ENCODE measurements around the gene KCTD13.
"Not testable (repeated sequence)": the region's sequence is repeated elsewhere in the genome, so short reads cannot be mapped to it uniquely, and the experiment has no call there.

Gene KCTD13

DNA sequence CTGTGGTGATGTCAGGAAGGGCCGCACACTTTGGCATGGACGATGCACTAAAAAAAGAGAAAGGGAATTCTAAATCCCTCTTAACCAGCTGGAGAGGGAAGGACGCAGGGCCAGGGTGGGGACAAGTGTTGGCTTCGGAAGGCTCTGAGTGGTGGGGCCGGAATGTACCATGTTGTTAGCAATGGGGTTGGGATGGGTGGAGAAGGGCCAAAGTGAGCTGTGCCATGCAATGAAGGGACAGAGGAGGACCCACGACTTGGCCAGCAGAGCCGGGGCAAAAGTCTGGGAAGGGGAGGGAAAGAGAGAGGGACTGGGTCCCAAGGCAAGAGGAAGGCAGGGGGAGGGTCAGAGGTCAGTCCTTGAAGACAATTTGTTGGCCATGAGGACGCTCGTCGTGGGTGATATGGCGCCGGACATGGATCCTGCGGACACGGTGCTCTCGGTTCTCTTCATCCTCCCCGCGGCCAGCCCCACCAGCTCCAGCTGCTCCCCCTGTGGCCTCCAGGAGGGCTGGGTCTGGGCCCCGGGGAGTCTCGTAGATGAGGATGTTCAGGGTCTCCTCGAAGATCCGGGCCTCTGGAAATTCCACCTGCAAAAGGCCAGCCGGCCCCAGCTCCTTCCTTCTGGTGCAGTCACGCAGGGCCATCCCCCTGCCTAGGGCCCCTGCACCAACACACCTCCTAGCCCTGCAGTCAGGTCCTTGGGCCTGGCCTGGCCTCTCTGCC, 19.3 kb downstream of the KCTD13 start:
- DNase-seq, result no peak

DNA sequence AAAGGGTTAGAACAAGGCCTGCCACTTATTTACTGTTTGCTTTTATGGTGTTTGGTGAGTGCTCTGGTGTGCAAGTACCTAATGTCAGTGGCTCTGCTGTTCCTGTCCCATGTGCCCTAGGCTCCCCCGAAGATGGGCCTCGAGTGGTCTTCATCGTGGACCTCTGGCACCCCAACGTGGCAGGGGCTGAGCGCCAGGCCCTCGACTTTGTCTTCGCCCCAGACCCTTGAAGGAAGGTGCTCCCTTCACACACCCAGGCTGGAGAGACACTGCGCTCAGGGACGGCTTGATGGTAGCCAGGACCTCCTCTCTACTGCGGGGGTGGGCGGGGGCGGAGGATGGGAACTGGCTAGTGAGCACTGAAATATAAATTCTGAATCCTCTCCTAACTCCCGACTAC, 20.4 kb downstream of the KCTD13 start:
- DNase-seq, result no peak

DNA sequence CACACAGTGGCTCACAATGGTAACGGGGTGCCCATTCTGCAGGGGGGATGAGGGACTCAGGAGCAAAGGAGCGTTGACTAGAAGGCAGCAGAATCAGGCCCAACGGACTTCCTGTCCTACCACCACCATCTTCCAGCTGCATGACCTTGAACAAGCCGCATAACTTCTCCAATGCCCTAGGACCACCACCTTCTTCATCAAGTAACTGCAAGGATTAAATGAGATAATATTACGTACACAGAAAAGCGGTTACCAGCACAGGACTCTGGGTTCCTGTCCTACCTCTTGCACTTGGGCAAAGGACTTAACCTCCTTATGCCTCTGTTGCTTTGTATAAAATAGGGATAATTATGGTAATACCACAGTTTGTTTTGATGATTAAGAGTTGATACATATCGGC, 21.1 kb downstream of the KCTD13 start:
- no peak for DNase-seq

DNA sequence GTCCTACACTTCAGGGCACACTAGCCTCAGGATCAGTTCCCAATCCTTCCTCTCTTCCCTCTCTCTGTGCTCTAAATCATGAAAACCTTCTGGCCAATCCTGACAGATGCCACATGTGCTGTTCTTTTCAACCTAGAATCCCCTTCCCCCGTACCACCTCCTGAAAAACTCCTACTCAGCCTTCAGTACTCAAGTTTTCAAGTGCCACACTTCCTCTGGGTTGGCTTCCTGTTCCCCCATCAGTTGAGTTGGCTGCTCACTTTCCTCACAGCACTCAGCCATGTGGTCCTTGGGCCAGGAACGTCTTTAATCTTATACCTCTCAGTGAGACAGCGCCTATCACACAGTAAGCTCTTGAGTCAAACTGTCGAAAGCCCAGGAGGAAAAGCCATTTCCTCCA, 22.4 kb downstream of the KCTD13 start:
- no peak for DNase-seq

DNA sequence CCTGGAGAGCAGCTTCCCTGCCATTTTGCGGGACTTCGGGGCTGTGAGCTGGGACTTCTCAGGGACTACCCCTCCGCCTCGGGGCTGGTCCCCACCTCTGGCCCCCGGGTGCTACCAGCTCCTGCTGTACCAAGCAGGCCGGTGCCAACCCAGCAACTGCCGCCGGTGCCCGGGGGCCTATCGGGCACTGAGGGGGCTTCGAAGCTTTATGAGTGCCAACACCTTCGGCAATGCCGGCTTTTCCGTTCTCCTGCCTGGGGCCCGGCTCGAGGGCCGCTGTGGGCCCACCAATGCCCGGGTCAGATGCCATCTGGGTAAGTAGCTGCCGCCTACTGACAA, 24.4 kb downstream of the KCTD13 start:
- DNase-seq, result no peak

DNA sequence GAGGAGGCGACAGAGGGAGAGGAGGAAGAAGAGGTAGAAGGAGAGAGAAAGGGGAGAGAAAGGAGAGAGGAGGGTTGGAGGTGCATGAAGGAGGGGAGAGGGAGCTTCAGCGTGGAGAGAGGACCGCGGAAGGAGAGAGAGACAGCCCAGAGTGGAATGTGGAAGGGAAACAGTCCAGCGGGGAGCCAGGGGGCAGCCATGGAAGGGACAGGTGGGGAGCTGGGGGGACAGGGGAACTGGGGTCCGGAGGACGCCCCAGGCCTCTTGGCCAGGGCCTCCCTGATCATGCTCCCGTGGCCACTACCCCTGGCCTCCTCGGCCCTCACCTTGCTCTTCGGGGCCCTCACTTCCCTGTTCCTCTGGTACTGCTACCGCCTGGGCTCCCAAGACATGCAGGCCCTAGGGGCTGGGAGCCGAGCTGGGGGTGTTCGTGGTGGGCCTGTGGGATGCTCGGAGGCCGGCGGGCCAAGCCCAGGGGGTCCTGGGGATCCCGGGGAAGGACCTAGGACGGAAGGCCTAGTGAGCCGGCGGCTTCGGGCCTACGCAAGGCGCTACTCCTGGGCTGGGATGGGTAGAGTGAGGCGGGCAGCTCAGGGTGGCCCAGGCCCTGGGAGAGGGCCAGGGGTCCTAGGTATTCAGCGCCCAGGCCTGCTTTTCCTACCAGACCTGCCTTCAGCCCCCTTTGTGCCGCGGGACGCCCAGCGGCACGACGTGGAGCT, 25.0 kb downstream of the KCTD13 start:
- DNase-seq, result no peak

DNA sequence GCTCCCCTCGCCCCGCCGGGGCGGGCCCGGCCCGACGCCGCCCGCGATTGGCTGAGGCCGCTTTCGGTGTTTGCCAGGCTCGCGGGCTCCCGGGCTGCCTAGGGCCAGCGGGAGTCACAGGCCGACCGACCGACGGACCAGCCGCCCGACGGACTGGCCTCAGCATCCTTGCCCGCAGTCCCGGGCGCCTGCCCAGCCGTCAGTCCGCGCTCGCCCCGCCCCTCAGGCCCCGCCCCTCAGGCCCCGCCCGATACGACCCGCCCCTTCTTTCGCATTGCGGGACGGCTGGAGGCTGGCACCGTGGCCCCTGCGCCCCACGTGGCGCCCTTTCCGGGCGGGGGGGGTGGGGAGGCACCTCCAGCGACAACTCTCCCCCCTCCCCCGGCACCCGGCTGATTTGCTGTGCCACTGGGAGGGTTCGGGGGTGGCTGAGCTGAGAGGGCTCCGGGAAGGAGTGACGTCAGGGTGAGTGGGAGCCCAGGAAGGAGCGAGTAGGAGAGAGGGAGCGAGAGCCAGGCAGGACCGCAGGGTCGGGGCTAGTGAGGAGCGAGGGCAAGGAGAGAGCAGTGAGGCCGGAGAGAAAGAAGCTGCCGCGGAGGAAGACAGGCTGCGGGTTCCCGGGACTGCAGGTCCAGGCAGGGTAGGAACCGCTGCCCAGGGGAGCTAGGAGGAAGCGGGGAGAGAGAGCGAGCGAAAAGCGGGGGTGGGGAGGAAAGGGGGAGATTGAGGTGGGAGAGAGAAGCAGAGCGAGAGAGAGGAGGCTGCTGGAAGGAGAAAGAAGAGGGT, 25.7 kb downstream of the KCTD13 start, which contains the start of gene ASPHD1:
TSS of gene ASPHD1 (plus strand) at position 387 of the 786 bp plus-strand sequence. CDS start 484 bp downstream, outside the sequence.
- peak; percentile 61 for DNase-seq

DNA sequence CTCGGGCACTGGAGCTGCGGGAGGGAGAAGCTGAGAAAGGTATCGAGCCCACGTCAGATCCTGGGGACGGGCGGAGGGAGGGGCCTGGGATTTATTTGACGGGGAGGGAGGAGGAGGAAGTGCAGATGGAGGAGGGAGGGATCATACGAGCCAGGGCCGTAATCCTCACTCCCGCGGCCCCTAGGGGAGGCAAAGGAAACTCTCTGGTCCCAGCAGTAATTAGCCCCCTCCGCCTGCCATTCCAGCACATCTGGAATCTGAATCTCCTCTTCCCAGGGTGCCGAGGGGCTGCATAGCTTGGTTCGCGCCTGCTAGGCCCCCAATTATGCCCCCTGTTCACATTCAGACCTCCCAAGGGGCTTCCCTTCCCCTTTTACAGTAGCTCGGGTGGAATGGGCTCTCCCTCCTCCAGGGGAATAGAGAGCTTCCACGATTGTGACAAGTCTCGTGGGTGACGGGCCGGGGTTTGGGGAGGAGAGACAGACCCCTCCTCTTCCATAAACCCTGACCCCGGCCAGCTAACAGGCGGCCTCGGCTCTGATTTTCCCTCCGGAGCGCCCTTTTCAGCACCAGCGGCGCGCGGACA, 26.4 kb downstream of the KCTD13 start, which contains the start of gene SEZ6L2:
TSS of gene SEZ6L2 (minus strand) at position 35 of the 586 bp plus-strand sequence. CDS start 531 bp downstream, outside the sequence.
- DNase-seq, result peak; percentile 60

DNA sequence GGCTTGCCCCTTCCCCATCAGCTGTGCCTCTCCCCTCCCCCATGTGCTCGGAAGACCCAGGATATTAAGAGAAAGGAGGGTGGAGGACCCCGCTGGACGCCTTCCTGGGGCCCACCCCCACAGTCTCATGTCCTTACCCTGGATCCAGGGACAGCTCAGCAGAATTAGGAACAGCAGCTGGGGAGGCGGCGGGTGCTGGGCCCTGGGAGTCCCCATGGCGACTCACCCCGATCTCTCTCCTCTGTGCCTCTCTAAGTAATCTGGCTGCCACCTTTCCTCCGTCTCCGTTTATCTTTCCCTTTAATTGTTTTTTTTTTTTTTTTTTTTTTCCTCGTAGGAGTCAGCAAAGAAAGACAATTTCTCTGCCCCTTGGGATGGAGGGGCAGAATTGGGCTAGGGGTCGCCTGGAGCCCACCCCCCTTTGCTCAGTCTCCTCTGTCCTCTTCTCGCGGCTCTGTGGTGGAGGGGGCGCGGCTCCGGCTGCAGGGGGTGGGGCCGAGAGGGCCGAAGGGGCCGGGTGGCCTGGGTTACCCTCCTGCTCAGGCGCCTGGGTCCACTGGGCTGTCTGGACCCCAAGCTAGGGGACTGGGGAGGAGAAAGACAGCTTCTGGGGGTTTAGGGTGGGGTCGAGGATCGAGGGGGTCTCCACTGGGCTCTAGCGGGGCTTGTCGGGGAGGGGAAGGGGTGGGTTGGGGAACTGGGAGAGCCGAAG, 27.1 kb downstream of the KCTD13 start:
- no peak for DNase-seq

DNA sequence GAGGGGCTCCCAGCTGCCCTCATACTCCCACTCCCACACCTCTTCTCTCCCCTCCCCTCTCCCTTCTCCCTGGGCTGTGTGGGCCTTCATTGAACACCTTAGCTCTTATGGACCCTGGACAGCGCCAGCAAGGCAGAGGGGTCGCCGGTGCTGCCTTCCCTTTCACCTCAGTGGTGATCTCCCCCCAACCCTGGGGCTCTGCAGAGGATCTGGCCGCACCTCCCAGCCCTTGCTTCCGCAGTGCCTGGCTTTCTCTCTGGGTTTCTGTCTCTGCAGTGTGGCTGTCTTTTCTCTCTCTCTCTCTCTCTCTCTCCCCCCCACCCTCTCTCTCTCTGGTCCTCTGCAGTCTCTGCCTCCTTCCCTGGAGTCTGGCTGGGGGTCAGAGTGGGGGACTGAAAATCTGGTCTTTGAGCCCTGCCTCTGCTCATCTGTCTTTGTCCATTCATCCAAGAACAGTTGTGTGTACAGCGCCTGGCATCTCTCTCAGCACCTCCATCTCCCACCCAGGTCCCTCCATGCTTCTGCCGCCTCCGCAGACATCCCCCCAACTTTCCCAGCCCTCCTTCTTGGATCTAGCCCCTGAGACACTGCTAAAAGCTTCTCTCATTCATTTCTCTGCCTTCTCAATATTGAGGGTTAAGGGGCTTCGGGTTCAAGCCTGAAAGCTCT, 27.8 kb downstream of the KCTD13 start:
- no peak for DNase-seq

DNA sequence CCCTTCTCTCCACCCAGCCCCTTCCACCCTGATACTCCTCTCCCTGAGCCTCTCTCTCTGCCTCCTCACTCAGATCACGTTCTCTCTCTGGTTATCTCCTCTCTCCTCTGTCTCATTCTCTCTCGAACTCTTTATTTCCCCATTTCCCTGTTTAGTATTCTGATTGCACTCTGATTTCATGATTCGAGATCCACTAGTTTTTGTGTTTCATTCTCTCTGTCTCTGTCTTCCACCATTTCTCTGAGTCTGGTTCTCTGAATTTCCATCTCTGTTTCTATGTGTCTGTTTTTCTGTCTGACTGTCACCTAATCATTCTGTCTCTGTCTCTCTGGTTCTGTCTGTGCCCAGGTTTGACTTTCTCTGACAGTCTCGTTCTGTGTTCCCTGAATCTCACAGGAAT, 28.7 kb downstream of the KCTD13 start:
- DNase-seq, result no peak

DNA sequence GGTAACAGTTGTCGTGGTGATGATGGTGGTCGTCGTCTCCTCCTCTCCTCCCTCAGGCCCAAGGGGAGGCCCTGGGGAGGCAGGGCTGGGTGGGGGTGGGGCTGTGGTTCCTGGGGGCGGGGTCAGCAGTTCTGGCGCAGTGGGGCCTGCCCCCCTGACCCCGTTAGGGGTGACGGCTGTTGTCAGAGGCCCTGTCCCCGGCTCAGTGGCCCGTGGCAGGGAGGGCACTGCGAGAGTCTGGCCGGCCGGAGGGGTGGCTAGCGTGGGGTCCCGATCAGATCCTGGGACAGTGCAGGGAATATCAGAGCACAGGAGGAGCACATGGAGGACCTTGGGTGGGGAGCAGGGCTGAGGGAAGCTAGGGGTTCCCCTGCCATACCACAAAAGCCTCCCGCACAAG, 29.2 kb downstream of the KCTD13 start:
- no peak for DNase-seq

DNA sequence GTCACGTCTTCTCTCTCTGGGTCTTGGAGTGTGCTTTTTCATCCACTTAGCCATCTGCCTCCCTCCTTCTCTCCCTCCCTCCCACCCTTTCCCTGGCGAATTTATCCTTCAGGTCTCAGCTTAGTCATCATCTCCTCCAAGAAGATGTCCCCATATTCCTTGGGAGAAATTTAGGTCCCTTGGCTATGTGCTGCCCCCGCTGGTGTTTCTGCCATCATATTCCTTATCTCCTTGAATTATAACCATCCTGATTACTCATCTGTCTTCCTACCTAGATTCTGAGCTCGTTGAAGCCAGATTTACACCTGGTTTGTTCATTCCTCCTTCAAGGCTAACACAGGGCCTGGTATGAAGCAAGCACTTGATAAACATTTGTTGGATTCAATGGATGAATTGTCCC, 31.7 kb downstream of the KCTD13 start:
- DNase-seq, result no peak

DNA sequence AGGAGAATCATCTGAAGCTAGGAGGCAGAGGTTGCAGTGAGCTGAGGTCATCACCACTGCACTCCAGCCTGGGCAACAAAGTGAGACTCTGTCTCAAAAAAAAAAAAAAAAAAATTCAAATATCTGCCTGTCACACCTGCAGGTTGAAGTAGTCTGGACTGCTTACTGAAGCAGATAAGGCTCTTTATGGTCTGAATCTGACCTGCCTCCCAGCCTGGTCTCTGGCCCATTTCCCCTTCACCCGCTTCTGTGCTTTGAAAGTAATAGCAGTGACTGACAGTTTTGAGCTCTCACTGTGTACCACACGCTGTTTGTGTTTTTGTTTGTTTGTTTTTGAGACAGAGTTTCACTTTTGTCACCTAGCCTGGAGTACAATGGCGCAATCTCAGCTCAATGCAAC, 32.5 kb downstream of the KCTD13 start:
- DNase-seq, result no peak

DNA sequence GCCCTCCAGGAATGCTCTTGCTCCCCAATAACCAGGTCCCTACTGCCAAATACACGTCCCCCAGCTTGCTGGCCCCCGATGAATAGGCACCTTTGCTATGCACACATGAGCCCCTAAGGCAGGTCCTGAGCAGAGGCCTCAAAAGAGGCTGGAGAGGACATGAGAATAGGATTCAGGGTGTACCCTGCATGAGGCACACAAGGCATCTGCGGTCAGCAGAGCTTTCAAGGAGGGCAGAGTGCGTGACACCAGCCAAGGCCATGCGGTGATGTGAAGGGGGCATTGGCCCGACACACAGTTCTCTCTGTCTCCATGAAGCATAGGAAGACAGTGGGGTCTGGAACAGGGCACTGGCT, 33.6 kb downstream of the KCTD13 start:
- no peak for DNase-seq

DNA sequence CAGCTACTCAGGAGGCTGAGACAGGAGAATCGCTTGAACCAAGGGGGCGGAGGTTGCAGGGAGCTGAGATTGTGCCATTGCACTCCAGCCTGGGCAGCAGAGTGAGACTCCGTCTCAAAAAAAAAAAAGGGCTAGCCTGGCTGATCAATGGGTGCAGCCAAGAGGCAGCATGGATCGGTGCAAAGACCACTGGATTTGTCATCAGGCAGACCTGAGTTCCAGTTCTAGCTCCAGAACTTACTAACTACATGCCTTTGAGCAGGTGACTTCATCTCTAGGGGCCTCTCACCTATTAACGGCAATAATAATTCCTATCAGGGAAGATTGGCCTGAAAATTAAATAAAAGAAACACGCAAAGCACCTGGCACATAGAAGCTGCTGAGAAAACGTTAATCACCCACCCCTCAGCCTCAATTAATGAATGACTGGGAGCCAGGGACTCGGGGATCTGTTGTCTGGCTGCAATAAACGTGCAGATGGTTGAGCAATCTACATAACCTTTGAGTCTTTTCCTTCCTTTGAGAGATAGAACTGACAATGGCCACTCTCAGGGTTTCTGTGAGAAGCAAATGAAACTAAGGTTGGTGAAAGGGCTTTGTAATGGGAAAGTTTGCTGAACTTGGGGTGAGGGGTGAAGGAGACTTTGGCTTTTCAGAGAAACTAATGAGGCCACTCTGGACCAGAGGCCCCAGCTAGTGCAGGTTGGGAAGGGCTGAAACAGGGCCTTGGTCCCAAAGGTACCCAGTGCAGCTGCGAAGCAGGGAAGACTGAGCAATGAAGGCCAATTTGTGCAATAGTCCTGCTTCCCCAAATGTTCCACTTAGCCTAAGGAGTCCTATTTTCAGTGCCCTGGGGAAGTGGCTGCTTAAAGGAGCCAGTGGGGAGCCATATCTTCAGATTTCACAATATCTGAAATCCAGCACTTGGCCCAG, 34.2 kb downstream of the KCTD13 start:
- no peak for DNase-seq

DNA sequence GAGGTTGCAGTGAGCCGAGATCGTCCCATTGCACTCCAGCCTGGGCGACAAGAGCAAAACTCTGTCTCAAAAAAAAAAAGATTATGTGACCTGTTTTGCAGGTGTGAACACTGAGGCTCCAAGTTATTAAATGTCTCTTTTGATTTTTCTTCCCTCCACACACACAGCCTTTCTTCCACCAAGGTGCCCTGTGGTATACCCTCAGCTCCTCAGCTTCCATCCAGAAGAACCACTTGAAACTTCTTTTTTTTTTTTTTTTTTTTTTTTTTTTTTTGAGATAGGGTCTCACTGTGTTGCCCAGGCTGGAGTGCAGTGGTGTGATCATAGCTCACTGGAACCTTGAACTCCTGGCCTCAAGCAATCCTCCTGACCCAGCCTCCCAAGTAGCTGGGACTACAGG, 36.7 kb downstream of the KCTD13 start:
- not testable (repeated sequence) for DNase-seq

DNA sequence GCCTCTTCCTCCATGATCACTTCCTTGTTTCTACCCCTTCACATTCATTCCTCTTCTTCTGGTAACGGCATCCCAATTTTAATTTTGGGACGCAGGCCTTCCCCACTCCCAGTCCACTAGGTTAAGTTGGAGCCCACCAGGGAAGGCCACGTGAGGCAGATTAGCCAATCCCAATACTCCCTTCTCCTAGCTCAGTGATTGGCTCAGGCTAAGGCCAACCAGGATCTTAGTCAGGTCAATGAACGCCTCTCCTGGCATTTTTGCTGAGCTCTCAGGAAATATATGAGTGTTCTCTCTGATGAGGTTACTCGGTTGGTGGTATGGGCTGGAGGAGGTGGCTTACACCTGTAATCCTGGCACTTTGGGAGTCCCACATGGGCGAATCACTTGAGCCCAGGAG, 42.0 kb downstream of the KCTD13 start:
- DNase-seq, result no peak

DNA sequence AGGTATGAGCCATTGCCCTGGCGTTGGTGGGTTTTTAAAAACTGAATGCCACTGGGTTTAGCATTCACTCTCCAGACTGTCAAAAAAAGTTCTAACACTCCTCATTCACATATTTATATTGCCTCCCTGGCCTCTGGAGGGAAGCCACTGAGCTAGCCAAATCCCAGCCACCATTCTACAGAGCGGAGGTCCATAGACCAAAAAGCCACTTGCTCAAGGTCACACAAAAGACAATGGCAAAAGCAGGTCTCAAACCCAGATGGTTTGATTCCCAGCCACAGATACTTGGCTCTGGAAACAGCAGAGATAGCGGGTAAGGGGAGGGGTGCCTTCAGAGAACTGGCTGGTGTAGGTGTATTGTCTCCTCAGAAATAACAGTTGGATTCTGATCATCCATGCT, 45.0 kb downstream of the KCTD13 start:
- DNase-seq, result no peak

DNA sequence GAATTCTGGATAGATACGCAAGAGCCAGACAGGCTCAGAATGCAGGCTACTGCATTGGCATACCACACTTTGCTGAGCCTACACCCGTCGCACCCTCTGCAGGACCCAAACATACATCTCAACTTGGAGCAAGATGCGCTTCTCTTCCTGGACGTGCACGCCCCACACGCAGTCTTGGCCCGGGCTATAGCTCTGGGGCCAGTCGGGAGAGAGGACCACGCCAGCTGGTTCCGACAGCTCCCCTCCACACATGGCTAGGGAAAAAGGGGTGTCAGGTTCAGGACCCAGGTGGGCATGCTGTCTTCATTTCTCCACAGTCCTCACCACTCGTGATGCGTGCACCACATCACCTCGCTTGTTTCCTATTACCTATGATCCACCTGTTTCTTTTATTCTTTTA, 47.9 kb downstream of the KCTD13 start:
- DNase-seq, result no peak

All from stimulated activated CD4-positive, alpha-beta T cell treated with anti-CD3 and anti-CD28 coated beads, Interleukin-1b, Interleukin-23, amount 100 ng/mL, for 48 hours (primary cell).